ENCODE data around the gene TNIP2. TPM values are rescaled to one million over a fixed set of nuclear protein-coding genes. Genes with fewer than 3 reads are reported as not detected.
A peak's percentile ranks its signal among the peaks of the same experiment; 100 is the strongest.

The TNIP2 gene
- total and polyA plus RNA-seq, 2 of the 13 experiments (the other 11 are each of a cell fraction or from before 2014, with no cell fraction given), result 25.6 to 38.0 TPM

- peak; percentile 98 for TF ChIP-seq ZBED4 (CRISPR knock-in tag; IDR thresholded peaks at IDR 0.05; ENCODE audit: borderline replicate concordance)
- no peak for TF ChIP-seq RFX5 (IDR thresholded peaks at IDR 0.05; ENCODE audit: low read depth, low read length)
- no peak; the same call in 1 of the 2 replicates for TF ChIP-seq MEIS2 (CRISPR knock-in tag; IDR thresholded peaks at IDR 0.05)
- peak; percentile 82 for TF ChIP-seq KAT8 (CRISPR knock-in tag; IDR thresholded peaks at IDR 0.05)
- no peak for TF ChIP-seq MYNN (CRISPR knock-in tag; IDR thresholded peaks at IDR 0.05; ENCODE audit: low read depth)
- TF ChIP-seq TRIM22 (IDR thresholded peaks at IDR 0.05), result no peak
- TF ChIP-seq ZNF441 (CRISPR knock-in tag; IDR thresholded peaks at IDR 0.05; ENCODE audit: borderline replicate concordance), result no peak
- TF ChIP-seq SPEN (CRISPR knock-in tag; IDR thresholded peaks at IDR 0.05; ENCODE audit: low read depth), result peak; percentile 50; the same call in 1 of the 2 replicates
- TF ChIP-seq NFAT5 (CRISPR knock-in tag; IDR thresholded peaks at IDR 0.05), result no peak
- no peak for TF ChIP-seq ZNF460 (CRISPR knock-in tag; IDR thresholded peaks at IDR 0.05; ENCODE audit: borderline replicate concordance)
- TF ChIP-seq ZBTB42 (CRISPR knock-in tag; IDR thresholded peaks at IDR 0.05), result no peak
- TF ChIP-seq ZSCAN31 (CRISPR knock-in tag; IDR thresholded peaks at IDR 0.05; ENCODE audit: low read depth), result peak; percentile 38; the same call in 1 of the 2 replicates
- no peak for TF ChIP-seq ZNF10 (CRISPR knock-in tag; IDR thresholded peaks at IDR 0.05; ENCODE audit: borderline replicate concordance, low read depth)
- TF ChIP-seq HOXA9 (CRISPR knock-in tag; IDR thresholded peaks at IDR 0.05; ENCODE audit: borderline replicate concordance), result no peak
- TF ChIP-seq ZFAT (CRISPR knock-in tag; conservative IDR thresholded peaks at IDR 0.05), result no peak
- TF ChIP-seq MIER2 (CRISPR knock-in tag; IDR thresholded peaks at IDR 0.05), result no peak
- TF ChIP-seq TOPORS (CRISPR knock-in tag; IDR thresholded peaks at IDR 0.05), result 0 out of 2 replicates have a peak, but pooled peaks have one; percentile 33
- TF ChIP-seq TARDBP (CRISPR knock-in tag; IDR thresholded peaks at IDR 0.05), result peak; percentile 67
- TF ChIP-seq SP2 (CRISPR knock-in tag; IDR thresholded peaks at IDR 0.05), result no peak
These were observed 44.8 kb upstream of the TNIP2 start (continued) for GRCh38 chr4:2800691-2801596.
